Ovary (tissue), 3 donors: ENCODE results near the gene RPIA.

Experiments used
- POLR2A ChIP-seq: fragments of 450-650 bp; IDR thresholded peaks from one replicate; pipeline ENCODE4 v1.6.1; 2017; ENCODE audit warnings: antibody characterized with exemption, mild to moderate bottlenecking, moderate library complexity
- TF ChIP-seq, protein P1 (sequence below), 3 donors: fragments of 450-650 bp in 2 of 3; fragments of 200-600 bp in 1 of 3; IDR thresholded peaks; one replicate each; pipeline versions ENCODE4 v1.5.1 to v1.8.0; 2016 to 2022; ENCODE audit warnings: antibody characterized with exemption in 3 of 3, mild to moderate bottlenecking in 1 of 3
- donor health status: DM: no; HTN: no; CAD: no.

DNA sequence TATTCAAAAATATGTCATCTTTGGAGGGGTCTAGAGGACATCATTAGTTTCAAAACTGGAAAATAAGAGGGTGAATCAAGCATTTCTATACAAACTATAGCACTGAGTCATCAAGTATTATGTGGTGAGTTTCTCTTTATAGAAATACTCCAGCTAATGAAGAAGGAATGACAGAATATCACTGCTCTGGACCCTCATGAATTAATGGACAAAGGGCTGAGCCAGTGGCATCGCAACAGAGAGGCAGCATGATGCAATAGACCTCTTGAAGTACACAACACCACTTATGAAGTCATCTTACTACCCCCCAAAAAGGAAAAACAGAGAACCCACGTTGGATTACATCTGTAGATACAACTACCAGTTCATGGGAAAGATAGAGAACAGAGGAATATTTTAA, 36.8 kb upstream of the RPIA start:
- TF ChIP-seq, protein P1, sequence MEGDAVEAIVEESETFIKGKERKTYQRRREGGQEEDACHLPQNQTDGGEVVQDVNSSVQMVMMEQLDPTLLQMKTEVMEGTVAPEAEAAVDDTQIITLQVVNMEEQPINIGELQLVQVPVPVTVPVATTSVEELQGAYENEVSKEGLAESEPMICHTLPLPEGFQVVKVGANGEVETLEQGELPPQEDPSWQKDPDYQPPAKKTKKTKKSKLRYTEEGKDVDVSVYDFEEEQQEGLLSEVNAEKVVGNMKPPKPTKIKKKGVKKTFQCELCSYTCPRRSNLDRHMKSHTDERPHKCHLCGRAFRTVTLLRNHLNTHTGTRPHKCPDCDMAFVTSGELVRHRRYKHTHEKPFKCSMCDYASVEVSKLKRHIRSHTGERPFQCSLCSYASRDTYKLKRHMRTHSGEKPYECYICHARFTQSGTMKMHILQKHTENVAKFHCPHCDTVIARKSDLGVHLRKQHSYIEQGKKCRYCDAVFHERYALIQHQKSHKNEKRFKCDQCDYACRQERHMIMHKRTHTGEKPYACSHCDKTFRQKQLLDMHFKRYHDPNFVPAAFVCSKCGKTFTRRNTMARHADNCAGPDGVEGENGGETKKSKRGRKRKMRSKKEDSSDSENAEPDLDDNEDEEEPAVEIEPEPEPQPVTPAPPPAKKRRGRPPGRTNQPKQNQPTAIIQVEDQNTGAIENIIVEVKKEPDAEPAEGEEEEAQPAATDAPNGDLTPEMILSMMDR (IDR thresholded peaks at IDR 0.05), result no peak
- TF ChIP-seq POLR2A, result no peak
